HFFc6 (cell line): Measurements from ENCODE around the gene HDGFL2. TPM values are rescaled to one million over a fixed set of nuclear protein-coding genes. Genes with fewer than 3 reads are reported as not detected.

Source experiments
- DNase-seq: peaks from one replicate; pipeline ENCODE4 v3.0.0-alpha.2; 2018
- H3K27ac Mint-ChIP-seq: 2 replicates; pipeline ENCODE4 v1.8.0; 2020; ENCODE audit warnings: mild to moderate bottlenecking, mixed read lengths
- H3K27me3 Mint-ChIP-seq: 2 replicates; pipeline ENCODE4 v1.8.0; 2021; ENCODE audit warnings: mild to moderate bottlenecking, moderate library complexity, mixed read lengths; ENCODE audit not compliant: insufficient read depth
- H3K36me3 Mint-ChIP-seq: 2 replicates; pipeline ENCODE4 v1.8.0; 2021; ENCODE audit warnings: low read depth, mixed read lengths
- H3K4me1 Mint-ChIP-seq: 2 replicates; pipeline ENCODE4 v1.8.0; 2020; ENCODE audit warnings: low read depth, mixed read lengths
- H3K4me3 Mint-ChIP-seq: 2 replicates; pipeline ENCODE4 v1.8.0; 2020; ENCODE audit warnings: mild to moderate bottlenecking, moderate library complexity, mixed read lengths
- H3K9me3 Mint-ChIP-seq: 2 replicates; pipeline ENCODE4 v1.8.0; 2020; ENCODE audit warnings: mild to moderate bottlenecking, mixed read lengths
- total RNA-seq, 6 experiments: library from RNA; stranded (reverse); fragmentation: NEBNext Ultra II Directional; extraction: Animal tissue kit (Norgen Biotek cat#: 25700); gene quantifications; 2 replicates in 1 of 6; 3 replicates in 5 of 6; pipeline ENCODE4 v1.2.3, GENCODE V29; 2021
- TF ChIP-seq, protein P1 (sequence below): fragments of 200-600 bp; sonication (generic); IDR thresholded peaks from 2 replicates; pipeline ENCODE4 v1.5.0; 2021; ENCODE audit warnings: antibody characterized with exemption, mild to moderate bottlenecking

HDGFL2 gene
- total RNA-seq, 6 experiments from 2014 or later = 68.0 to 79.6 (median 74.2) TPM

DNA sequence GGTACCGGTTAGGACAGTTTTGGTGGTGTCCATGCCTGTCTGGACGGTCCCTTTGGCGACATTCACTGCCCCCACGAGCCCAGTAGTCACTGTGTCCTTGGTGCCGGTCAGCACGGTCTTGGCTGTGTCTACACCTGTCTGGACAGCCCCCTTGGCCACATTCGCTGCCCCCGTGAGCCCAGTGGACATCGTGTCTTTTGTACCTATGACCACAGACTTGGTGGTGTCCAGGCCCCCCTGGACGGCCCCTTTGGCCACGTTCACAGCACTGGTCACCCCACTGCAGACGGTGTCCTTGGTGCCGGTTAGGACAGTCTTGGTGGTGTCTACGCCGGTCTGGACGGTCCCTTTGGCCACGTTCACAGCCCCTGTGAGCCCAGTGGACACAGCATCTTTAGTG is 40.0 kb downstream of the HDGFL2 start:
- Mint-ChIP-seq H3K4me3 (no peak overlapping the region), H3K9me3 (no peaks in the 10 kb centered on the region)

DNA sequence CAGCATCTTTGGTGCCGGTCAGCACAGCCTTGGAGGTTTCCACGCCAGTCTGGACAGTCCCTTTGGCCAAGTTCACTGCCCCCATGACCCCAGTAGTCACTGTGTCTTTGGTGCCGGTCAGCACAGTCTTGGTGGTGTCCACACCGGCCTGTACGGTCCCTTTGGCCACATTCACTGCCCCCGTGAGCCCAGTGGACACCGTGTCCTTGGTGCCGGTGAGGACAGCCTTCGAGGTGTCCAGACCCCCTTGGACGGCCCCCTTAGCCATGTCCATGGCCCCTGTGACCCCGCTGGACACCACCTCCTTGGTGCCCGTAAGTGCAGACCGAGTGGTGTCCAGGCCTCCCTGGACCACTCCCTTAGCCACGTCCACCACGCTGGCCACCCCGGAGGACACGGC is 41.2 kb downstream of the HDGFL2 start:
- Mint-ChIP-seq H3K4me3 (no peak overlapping the region), H3K27ac (no peak overlapping the region), H3K4me1 (no peaks in the 10 kb centered on the region), H3K27me3 (peaks cover 13% of the 10 kb centered on the region), H3K36me3 (no peaks in the 10 kb centered on the region), H3K9me3 (no peaks in the 10 kb centered on the region)
- DNase-seq = no peak
- TF ChIP-seq, protein P1, sequence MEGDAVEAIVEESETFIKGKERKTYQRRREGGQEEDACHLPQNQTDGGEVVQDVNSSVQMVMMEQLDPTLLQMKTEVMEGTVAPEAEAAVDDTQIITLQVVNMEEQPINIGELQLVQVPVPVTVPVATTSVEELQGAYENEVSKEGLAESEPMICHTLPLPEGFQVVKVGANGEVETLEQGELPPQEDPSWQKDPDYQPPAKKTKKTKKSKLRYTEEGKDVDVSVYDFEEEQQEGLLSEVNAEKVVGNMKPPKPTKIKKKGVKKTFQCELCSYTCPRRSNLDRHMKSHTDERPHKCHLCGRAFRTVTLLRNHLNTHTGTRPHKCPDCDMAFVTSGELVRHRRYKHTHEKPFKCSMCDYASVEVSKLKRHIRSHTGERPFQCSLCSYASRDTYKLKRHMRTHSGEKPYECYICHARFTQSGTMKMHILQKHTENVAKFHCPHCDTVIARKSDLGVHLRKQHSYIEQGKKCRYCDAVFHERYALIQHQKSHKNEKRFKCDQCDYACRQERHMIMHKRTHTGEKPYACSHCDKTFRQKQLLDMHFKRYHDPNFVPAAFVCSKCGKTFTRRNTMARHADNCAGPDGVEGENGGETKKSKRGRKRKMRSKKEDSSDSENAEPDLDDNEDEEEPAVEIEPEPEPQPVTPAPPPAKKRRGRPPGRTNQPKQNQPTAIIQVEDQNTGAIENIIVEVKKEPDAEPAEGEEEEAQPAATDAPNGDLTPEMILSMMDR = no peak

More for the DNA sequence above, 40.0 kb downstream of the HDGFL2 start:
- H3K27ac Mint-ChIP-seq = no peak overlapping the region
- peaks cover 13% of the 10 kb centered on the region for H3K27me3 Mint-ChIP-seq
- TF ChIP-seq, protein P1 = no peak
- no peaks in the 10 kb centered on the region for H3K36me3 Mint-ChIP-seq
- no peaks in the 10 kb centered on the region for H3K4me1 Mint-ChIP-seq
- no peak for DNase-seq

DNA sequence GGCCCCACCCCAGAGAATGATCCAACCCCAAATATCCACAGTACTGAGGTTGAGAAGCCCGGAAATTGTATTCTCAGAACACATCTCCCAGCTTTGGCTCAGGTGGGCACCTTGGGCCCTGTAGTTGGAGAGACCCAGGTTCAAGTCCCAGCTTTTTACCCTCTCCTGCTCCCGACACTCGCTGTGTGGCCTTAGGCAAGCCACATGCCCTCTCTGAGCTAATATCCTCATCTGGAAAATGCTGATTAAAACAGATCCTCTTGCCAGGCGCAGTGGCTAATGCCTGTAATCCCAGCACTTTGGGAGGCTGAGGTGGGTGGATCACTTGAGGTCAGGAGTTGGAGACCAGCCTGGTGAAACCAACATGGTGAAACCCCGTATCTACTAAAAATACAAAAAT is 43.6 kb downstream of the HDGFL2 start:
- Mint-ChIP-seq H3K27ac (no peak overlapping the region), H3K9me3 (no peaks in the 10 kb centered on the region), H3K4me3 (no peak overlapping the region), H3K36me3 (no peaks in the 10 kb centered on the region), H3K4me1 (no peaks in the 10 kb centered on the region), H3K27me3 (peaks cover 9% of the 10 kb centered on the region)
- no peak for DNase-seq
- TF ChIP-seq, protein P1 = no peak

DNA sequence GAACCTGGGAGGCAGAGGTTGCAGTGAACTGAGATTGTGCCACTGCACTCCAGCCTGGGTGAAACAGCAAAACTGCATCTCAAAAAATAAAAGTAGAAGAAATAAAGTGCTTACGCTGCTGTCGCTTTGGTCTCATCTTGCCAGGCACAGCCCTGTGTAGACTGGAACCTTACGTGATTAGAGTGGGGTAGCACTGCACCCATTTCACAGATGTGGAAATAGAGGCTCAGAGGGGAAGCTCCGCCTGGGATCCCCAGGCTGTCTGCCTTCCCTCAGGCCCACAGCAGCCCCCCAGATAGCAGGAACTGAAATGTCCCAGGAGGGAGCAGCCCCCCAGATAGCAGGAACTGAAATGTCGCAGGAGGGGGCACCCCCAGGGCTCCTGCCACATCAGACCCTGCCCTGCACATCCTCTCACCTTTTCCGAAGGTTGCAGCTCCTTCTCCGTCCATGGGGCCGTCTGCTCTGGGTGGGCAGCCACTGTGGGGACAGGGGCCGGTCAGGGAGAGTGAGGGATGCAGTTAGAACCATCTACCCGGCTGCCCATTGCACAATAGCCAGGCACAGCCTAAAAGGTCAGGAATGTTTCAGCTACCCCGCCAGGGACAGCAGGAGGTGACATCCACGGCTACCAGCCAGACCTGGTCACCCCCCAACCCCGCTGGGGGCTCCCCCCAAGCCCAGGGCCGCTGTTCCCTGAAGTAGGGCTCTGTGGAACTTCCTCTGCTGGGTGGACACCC is 44.3 kb downstream of the HDGFL2 start:
- H3K4me1 Mint-ChIP-seq = 0 out of 2 replicates have a peak, but pooled peaks cover 3% of the 10 kb centered on the region
- no peak overlapping the region for H3K27ac Mint-ChIP-seq
- TF ChIP-seq, protein P1 = no peak
- no peaks in the 10 kb centered on the region for H3K9me3 Mint-ChIP-seq
- H3K4me3 Mint-ChIP-seq = no peak overlapping the region
- H3K36me3 Mint-ChIP-seq = no peaks in the 10 kb centered on the region
- H3K27me3 Mint-ChIP-seq = peaks cover 9% of the 10 kb centered on the region
- no peak for DNase-seq

DNA sequence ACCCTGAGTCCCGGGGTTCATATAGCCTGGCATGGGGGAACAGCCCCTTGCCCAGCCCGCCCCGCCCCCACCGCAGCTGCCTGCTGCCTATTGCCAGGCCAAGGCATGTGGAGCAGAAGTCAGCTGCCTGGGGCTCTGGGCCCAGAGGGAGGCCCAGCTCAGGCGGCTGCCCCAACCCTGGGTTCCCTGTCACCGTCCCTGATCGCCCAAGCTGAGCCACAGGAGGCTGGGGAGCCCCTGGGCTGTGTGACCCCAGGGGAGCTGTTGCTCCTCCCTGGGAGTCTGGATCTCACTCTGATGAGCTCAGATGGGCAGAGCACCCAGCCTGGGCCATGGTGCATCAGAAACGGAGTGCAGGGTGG is 44.8 kb downstream of the HDGFL2 start:
- no peak for DNase-seq
- no peak overlapping the region for H3K27ac Mint-ChIP-seq
- H3K4me3 Mint-ChIP-seq = no peak overlapping the region
- H3K27me3 Mint-ChIP-seq = peaks cover 14% of the 10 kb centered on the region
- no peaks in the 10 kb centered on the region for H3K36me3 Mint-ChIP-seq
- TF ChIP-seq, protein P1 = no peak
- no peaks in the 10 kb centered on the region for H3K9me3 Mint-ChIP-seq
- 0 out of 2 replicates have a peak, but pooled peaks cover 6% of the 10 kb centered on the region for H3K4me1 Mint-ChIP-seq
